Upper lobe of right lung (tissue), 1 donor: ENCODE results near the gene FUCA1. TPM values are rescaled to one million over a fixed set of nuclear protein-coding genes. Genes with fewer than 3 reads are reported as not detected.

Experiments
- ATAC-seq: fragments of 200-7000 bp; cut with Tn5 transposase; one replicate; pipeline ENCODE4 v1.9.1; 2020; ENCODE audit warnings: mild to moderate bottlenecking, moderate library complexity
- DNase-seq: peaks from one replicate; pipeline ENCODE4 v3.0.0-alpha.2; 2020
- H3K27ac ChIP-seq: fragments of 200-600 bp; one replicate; pipeline ENCODE4 v1.8.0; 2022
- H3K27me3 ChIP-seq: fragments of 200-600 bp; one replicate; pipeline ENCODE4 v1.8.0; 2022; ENCODE audit warnings: mild to moderate bottlenecking
- H3K36me3 ChIP-seq: fragments of 200-600 bp; one replicate; pipeline ENCODE4 v1.8.0; 2022
- H3K4me1 ChIP-seq: fragments of 200-600 bp; one replicate; pipeline ENCODE4 v1.8.0; 2022
- H3K4me3 ChIP-seq: fragments of 200-600 bp; one replicate; pipeline ENCODE4 v1.8.0; 2022; ENCODE audit warnings: mild to moderate bottlenecking
- H3K9me3 ChIP-seq: fragments of 200-600 bp; one replicate; pipeline ENCODE4 v1.8.0; 2022
- intact Hi-C: fragments of 100-400 bp; cut with DNase I; formaldehyde crosslinking; loops from one replicate; pipeline ENCODE4 v1.11.0; 2022
- total RNA-seq: library from RNA; stranded (reverse); fragmentation: NEBNext Ultra II Directional; extraction: Animal tissue kit (Norgen Biotek cat#: 25700); gene quantifications from one replicate; pipeline ENCODE4 v1.2.1, GENCODE V29; 2021
- TF ChIP-seq, protein P1 (sequence below): fragments of 200-600 bp; IDR thresholded peaks from one replicate; pipeline ENCODE4 v1.8.0; 2022; ENCODE audit warnings: antibody characterized with exemption
- donor health status: DM: no; HTN: yes; CAD: no; lungs with severe emphysema.

Gene FUCA1
- total RNA-seq, 1 donor from 2014 or later, result 44.4 TPM

- no peak for DNase-seq
- no peak for ATAC-seq
- H3K4me1 ChIP-seq, result no peaks in the 10 kb centered on the region
- intact Hi-C loops, result no loop called here
- no peak overlapping the region for H3K4me3 ChIP-seq
- H3K27me3 ChIP-seq, result no peaks in the 10 kb centered on the region
- TF ChIP-seq, protein P1, sequence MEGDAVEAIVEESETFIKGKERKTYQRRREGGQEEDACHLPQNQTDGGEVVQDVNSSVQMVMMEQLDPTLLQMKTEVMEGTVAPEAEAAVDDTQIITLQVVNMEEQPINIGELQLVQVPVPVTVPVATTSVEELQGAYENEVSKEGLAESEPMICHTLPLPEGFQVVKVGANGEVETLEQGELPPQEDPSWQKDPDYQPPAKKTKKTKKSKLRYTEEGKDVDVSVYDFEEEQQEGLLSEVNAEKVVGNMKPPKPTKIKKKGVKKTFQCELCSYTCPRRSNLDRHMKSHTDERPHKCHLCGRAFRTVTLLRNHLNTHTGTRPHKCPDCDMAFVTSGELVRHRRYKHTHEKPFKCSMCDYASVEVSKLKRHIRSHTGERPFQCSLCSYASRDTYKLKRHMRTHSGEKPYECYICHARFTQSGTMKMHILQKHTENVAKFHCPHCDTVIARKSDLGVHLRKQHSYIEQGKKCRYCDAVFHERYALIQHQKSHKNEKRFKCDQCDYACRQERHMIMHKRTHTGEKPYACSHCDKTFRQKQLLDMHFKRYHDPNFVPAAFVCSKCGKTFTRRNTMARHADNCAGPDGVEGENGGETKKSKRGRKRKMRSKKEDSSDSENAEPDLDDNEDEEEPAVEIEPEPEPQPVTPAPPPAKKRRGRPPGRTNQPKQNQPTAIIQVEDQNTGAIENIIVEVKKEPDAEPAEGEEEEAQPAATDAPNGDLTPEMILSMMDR, result no peak
- no peak overlapping the region for H3K27ac ChIP-seq
- no peaks in the 10 kb centered on the region for H3K36me3 ChIP-seq
- no peaks in the 10 kb centered on the region for H3K9me3 ChIP-seq
These were observed 17.1 kb upstream of the FUCA1 start for GRCh38 chr1:23885222-23885621.

DNA sequence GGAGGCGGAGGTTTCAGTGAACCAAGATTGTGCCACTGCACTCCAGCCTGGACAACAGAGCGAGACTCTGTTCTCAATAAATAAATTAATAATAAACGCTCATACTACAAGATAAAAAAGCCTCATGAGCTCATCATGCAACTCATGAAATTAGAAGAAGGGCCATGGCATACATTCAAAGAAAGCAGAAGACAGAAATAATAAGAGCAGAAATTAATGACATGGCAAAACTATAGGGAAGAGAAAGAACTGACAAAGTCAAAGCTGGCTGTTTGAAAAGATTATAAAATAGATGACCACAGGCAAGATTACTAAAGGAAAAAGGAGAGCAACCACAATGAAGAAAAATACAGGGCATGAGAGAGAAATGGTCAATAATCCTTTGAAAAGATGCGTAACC, 14.7 kb upstream of the FUCA1 start:
- Histone ChIP-seq H3K9me3 (peaks cover 17% of the 10 kb centered on the region), H3K4me3 (no peak overlapping the region), H3K4me1 (no peaks in the 10 kb centered on the region), H3K27ac (no peak overlapping the region), H3K36me3 (no peaks in the 10 kb centered on the region), H3K27me3 (no peaks in the 10 kb centered on the region)
- intact Hi-C loops, result no loop called here
- no peak for DNase-seq
- no peak for ATAC-seq
- TF ChIP-seq, protein P1, result no peak

DNA sequence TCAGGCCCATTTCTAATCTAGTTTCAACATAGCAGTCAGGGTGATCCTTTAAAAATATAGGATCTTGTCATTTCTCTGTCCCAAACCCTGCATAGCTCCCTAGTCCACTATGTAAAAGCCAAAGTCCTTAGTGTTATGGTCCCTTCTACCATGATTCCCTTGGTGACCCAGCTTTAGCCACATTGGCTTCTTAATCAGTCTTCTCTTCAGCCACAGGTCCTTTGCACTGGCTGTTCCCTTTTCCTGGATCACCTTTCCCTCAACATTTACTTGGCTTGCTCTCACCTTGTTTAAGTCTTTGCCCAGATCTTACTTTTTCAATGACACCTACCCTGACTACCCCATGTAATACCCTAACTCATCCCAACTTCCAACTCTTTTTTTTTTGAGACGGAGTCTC, 11.7 kb upstream of the FUCA1 start:
- Histone ChIP-seq H3K27me3 (no peaks in the 10 kb centered on the region), H3K27ac (no peak overlapping the region), H3K4me1 (no peaks in the 10 kb centered on the region), H3K9me3 (peaks cover 19% of the 10 kb centered on the region), H3K36me3 (no peaks in the 10 kb centered on the region), H3K4me3 (no peak overlapping the region)
- intact Hi-C loops, result no loop called here
- TF ChIP-seq, protein P1, result no peak
- no peak for DNase-seq
- no peak for ATAC-seq

GRCh38 chr1:23878668-23879067, 10.6 kb upstream of the FUCA1 start:
- no peaks in the 10 kb centered on the region for H3K27me3 ChIP-seq
- TF ChIP-seq, protein P1, result no peak
- DNase-seq (no peak), ATAC-seq (no peak)
- intact Hi-C loops, result no loop called here
- H3K36me3 ChIP-seq, result no peaks in the 10 kb centered on the region
- no peak overlapping the region for H3K27ac ChIP-seq
- no peak overlapping the region for H3K4me3 ChIP-seq
- H3K9me3 ChIP-seq, result peaks cover 19% of the 10 kb centered on the region
- H3K4me1 ChIP-seq, result no peaks in the 10 kb centered on the region

DNA sequence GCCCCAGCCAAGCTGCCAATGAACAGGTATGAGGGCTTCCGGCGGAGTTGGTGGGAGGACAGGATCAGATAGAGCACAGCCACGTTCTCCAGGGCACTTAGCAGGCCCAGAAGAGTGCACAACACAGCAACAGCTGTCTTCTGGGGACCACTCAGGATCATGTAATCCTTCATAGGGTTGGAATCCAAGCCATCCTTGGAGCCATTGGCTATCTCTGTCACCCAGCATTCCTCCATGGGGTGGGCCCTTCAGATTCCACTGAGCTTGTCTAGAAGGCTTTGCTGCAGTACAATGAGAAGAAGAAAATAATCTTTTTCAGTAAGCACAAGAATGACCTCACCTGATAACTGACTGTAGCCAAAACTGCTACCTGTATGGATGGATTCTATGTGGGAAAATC, 7.3 kb upstream of the FUCA1 start:
- Histone ChIP-seq H3K9me3 (peaks cover 19% of the 10 kb centered on the region), H3K27ac (no peak overlapping the region), H3K27me3 (no peaks in the 10 kb centered on the region), H3K4me1 (no peaks in the 10 kb centered on the region), H3K36me3 (no peaks in the 10 kb centered on the region), H3K4me3 (no peak overlapping the region)
- intact Hi-C loops, result no loop called here
- DNase-seq (no peak), ATAC-seq (no peak)
- TF ChIP-seq, protein P1, result no peak

DNA sequence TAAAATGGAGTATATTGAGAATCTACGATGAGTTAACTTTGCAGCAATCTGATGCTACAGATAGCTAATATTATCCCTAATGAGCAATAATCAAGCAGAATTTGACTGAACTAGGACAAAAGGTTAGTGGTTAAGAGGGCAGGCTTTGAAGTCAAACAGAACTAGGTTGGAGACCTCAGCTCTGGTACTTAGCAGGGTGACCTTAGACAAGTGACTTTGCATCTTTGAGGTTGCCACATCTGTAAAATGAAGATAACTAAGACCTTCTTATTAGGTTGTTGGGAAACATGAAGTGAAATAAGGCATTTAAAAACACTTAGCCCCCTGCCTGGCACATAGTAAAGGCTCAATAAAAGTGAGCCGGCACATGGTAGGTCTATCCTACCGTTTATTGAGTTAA, 4.3 kb upstream of the FUCA1 start:
- H3K9me3 ChIP-seq, result no peaks in the 10 kb centered on the region
- no peak for ATAC-seq
- H3K4me3 ChIP-seq, result no peak overlapping the region
- no peak overlapping the region for H3K27ac ChIP-seq
- no peak for DNase-seq
- H3K36me3 ChIP-seq, result no peaks in the 10 kb centered on the region
- H3K27me3 ChIP-seq, result no peaks in the 10 kb centered on the region
- peaks cover 4% of the 10 kb centered on the region for H3K4me1 ChIP-seq
- TF ChIP-seq, protein P1, result no peak
- intact Hi-C loops, result no loop called here
